Measurements from ENCODE around the gene MYBPC1.
"Not testable (repeated sequence)": the region's sequence is repeated elsewhere in the genome, so short reads cannot be mapped to it uniquely, and the experiment has no call there.

The MYBPC1 gene

GRCh38 chr12:101653503-101653902 lies 58.7 kb downstream of the MYBPC1 start:
- DNase-seq (ENCODE audit: extremely low read depth, low read depth): no peak
- no peak for TF ChIP-seq CTCF (IDR thresholded peaks at IDR 0.05; ENCODE audit: low read depth, low read length)

DNA sequence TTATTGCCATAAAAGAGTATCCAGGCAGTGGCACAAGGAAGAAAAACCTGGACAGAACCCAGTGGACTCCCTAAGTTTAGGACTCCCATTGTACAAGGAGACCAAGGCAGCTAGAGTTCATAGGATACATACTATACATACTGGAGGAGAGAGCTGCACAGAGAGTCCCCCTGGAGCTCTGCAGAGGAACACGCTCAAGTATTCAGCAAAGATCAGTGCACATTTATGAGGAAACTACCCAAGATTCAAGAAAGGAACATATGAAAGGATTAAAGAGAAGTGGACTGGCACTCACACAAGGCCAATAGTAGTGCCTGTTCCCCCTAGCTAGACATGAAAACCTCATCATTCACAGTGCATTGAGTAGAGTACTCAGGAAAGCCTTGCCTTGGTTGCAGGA lies 59.7 kb downstream of the MYBPC1 start:
- TF ChIP-seq CTCF (IDR thresholded peaks at IDR 0.05; ENCODE audit: low read depth, low read length): no peak
- no peak for DNase-seq (ENCODE audit: extremely low read depth, low read depth)

DNA sequence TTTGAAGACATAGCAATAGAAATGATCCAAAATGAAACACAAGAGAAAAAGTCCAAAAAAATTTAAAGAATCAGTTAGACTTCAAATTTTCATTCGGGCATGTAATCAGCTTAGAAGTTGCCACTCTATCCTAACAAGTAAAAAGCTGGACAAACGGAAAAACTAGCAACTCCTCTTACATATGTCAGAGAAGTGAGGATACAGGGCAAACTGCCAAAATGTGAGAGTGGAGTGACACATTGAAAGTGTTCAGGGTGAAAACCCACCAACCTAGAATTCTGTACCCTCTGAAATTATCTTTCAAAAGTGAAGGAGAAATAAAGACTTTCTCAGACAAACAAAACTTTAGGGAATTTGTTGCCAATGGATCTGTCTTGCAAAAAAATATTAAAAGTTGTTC lies 60.6 kb downstream of the MYBPC1 start:
- TF ChIP-seq CTCF (IDR thresholded peaks at IDR 0.05; ENCODE audit: low read depth, low read length): no peak
- no peak for DNase-seq (ENCODE audit: extremely low read depth, low read depth)

GRCh38 chr12:101660662-101661061 lies 65.9 kb downstream of the MYBPC1 start:
- not testable (repeated sequence) for DNase-seq (ENCODE audit: extremely low read depth, low read depth)

DNA sequence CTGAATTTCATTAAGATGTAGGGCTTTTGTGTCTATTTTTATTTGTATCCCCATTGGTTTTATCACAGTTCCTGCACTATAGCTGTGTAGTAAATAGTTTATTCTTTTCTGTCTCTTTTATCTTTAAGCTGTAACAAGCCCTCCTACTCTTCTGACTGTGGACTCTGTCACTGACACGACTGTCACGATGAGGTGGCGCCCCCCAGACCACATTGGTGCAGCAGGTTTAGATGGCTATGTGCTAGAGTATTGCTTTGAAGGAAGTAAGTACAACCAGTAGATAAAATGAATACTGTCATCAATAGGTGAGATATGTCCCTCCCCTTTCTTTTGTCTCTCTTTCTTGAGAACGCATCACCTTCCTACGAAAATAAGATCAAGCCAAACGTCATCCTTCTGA lies 68.5 kb downstream of the MYBPC1 start:
- TF ChIP-seq CTCF (IDR thresholded peaks at IDR 0.05; ENCODE audit: low read depth, low read length): no peak

DNA sequence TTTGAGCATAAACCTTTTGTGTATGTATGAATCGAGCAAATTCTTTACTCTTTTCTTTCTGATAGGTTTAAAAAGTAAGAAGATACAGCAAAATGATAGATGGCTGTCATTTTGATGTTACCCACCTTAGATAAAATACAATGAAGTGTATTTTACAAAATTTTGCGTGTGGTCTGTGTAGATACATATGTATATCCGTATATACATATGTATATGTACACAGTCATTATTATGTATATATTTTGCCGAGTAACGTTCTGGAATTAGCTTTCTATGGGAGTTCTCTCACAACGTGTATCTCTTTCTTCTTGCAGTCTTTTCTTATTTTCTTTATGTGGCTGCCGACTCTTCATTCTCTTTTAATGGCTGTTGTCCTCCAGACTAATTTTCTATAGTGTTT lies 70.2 kb downstream of the MYBPC1 start:
- no peak for TF ChIP-seq CTCF (IDR thresholded peaks at IDR 0.05; ENCODE audit: low read depth, low read length)
- DNase-seq (ENCODE audit: extremely low read depth, low read depth): no peak

More for the DNA sequence above, 68.5 kb downstream of the MYBPC1 start:
- no peak for DNase-seq (ENCODE audit: extremely low read depth, low read depth)

DNA sequence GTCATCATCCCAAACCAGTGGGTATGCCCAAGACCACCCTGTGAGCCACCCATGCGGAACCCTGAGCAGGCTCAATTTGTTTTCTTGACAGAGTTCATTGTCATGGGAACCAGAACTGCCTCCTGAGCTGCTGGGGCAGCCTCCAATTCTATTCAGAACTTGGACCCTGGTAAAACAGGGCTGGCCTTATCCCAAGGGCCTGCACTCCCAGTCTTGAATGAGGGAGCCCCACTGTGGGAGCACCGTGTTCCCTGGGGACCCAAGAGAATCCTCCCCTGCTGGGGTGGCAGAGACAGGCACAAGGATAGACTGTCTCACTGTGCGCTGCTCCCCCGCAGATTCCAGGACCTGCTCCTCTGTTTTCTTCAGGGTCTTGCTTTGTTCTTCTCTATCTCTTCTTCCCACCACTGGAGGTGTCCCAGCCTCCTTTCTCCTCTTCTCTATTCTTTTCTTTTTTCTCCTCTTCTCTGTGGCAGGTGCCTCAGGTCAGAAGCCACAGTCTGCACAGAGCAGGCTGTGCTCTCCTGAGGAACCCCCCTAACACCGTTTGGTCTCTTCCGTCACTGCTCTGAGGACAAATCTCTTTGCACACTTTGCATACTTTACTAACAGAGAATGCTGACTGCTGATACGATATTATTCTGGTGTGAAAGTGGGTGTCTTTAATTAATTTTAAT lies 71.4 kb downstream of the MYBPC1 start:
- TF ChIP-seq CTCF (IDR thresholded peaks at IDR 0.05; ENCODE audit: low read depth, low read length): no peak
- DNase-seq (ENCODE audit: extremely low read depth, low read depth): no peak

DNA sequence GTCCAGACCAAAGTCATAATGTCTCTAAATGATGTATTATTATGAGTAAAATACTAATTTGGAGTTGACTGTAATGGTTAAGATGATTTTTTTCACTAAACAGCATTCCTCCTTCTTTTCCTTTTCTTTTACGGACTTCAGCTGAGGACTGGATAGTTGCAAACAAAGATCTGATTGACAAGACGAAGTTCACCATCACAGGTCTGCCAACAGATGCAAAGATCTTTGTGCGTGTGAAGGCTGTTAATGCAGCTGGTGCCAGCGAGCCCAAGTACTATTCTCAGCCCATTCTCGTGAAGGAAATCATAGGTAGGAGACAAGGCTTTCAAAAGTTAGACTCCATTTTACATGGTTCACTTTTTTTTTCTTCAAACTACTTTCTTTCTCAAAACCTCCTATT lies 72.8 kb downstream of the MYBPC1 start:
- no peak for DNase-seq (ENCODE audit: extremely low read depth, low read depth)
- no peak for TF ChIP-seq CTCF (IDR thresholded peaks at IDR 0.05; ENCODE audit: low read depth, low read length)

Measured in AG09319 (cell line).